Caco-2 (cell line): ENCODE data around the gene PRKACA. TPM values are rescaled to one million over a fixed set of nuclear protein-coding genes. Genes with fewer than 3 reads are reported as not detected.

Experiments
- BruUV-seq: library from RNA; stranded (reverse); fragments of 400-500 nt; replicated peaks from 2 replicates; lab custom pipeline; 2021; lab: Mats Ljungman, UMichigan
- CTCF ChIA-PET: fragments of 300-600 bp; sonication (Branson Sonifier 250); formaldehyde crosslinking; loops from one replicate; lab custom pipeline; 2022; ENCODE audit warnings: antibody characterized with exemption; lab: Charles Lee
- POLR2A ChIA-PET: fragments of 300-600 bp; sonication (Branson Sonifier 250); formaldehyde crosslinking; loops from one replicate; lab custom pipeline; 2022; ENCODE audit warnings: antibody characterized with exemption; lab: Charles Lee
- DNase-seq, 2 experiments: peaks; one replicate each; pipeline versions ENCODE4 v3.0.0 to v3.0.0-alpha.2; 2020 to 2022
- H3K27me3 ChIP-seq: replicated peaks from 2 replicates; pipeline ENCODE4 v1.6.0; 2011; ENCODE audit warnings: low read length; ENCODE audit not compliant: control insufficient read depth, insufficient read depth
- H3K36me3 ChIP-seq: 2 replicates; pipeline ENCODE4 v1.5.1; 2011; ENCODE audit warnings: low read length; ENCODE audit not compliant: control insufficient read depth, insufficient read depth
- H3K4me1 ChIP-seq: fragments of 250-450 bp; sonication (Bioruptor Pico); 2 replicates; pipeline ENCODE4 v1.5.1; 2020; ENCODE audit warnings: mild to moderate bottlenecking
- H3K4me3 ChIP-seq: 2 replicates; pipeline ENCODE4 v1.5.1; 2011; ENCODE audit warnings: low read depth, mild to moderate bottlenecking, control low read depth, low read length
- H3K9me3 ChIP-seq: fragments of 250-450 bp; sonication (Bioruptor Pico); 2 replicates; pipeline ENCODE4 v1.5.1; 2020; ENCODE audit warnings: mild to moderate bottlenecking, moderate library complexity
- H3K27ac Mint-ChIP-seq: one replicate; pipeline ENCODE4 v1.8.0; 2022; ENCODE audit warnings: mixed read lengths; ENCODE audit not compliant: unreplicated experiment
- H3K27me3 Mint-ChIP-seq: one replicate; pipeline ENCODE4 v1.8.0; 2022; ENCODE audit warnings: mixed read lengths; ENCODE audit not compliant: insufficient read depth, unreplicated experiment
- H3K36me3 Mint-ChIP-seq: one replicate; pipeline ENCODE4 v1.8.0; 2022; ENCODE audit warnings: mild to moderate bottlenecking, mixed read lengths; ENCODE audit not compliant: insufficient read depth, unreplicated experiment
- H3K4me1 Mint-ChIP-seq: one replicate; pipeline ENCODE4 v1.8.0; 2022; ENCODE audit warnings: low read depth, mixed read lengths; ENCODE audit not compliant: unreplicated experiment
- H3K4me3 Mint-ChIP-seq: one replicate; pipeline ENCODE4 v1.8.0; 2022; ENCODE audit warnings: mild to moderate bottlenecking, moderate library complexity, mixed read lengths; ENCODE audit not compliant: unreplicated experiment
- H3K9me3 Mint-ChIP-seq: one replicate; pipeline ENCODE4 v1.8.0; 2022; ENCODE audit warnings: mixed read lengths; ENCODE audit not compliant: unreplicated experiment
- CTCF ChIP-seq, 2 experiments: fragments of 200-600 bp in 1 of 2; IDR thresholded peaks; 1 replicate in 1 of 2; 2 replicates in 1 of 2; pipeline versions ENCODE4 v1.5.1 to v1.8.0; 2011 to 2022; ENCODE audit warnings: antibody characterized with exemption in 1 of 2, control low read depth in 1 of 2, inconsistent platforms in 1 of 2, low read depth in 1 of 2, low read length in 1 of 2, mild to moderate bottlenecking in 1 of 2, moderate library complexity in 1 of 2; ENCODE audit not compliant: insufficient read depth in 1 of 2, severe bottlenecking in 1 of 2, unreplicated experiment in 1 of 2
- intact Hi-C: fragments of 100-400 bp; cut with micrococcal nuclease; formaldehyde crosslinking; loops from one replicate; pipeline ENCODE4 v1.10.0; 2022; ENCODE audit not compliant: unreplicated experiment
- total RNA-seq: library from RNA; stranded (reverse); gene quantifications from 2 replicates; pipeline ENCODE4 v1.2.3, GENCODE V29; 2022

Gene PRKACA
- total RNA-seq, 1 experiment from 2014 or later, result 51.9 TPM

- DNase-seq, result peak; percentile 98 to 99
- Mint-ChIP-seq H3K36me3 (peaks cover 31% of the 10 kb centered on the region), H3K4me3 (peak within 1 kb of the TSS; percentile 74), H3K27me3 (no peaks in the 10 kb centered on the region), H3K27ac (peak within 1 kb of the TSS; percentile 83), H3K4me1 (peaks cover 7% of the 10 kb centered on the region), H3K9me3 (no peaks in the 10 kb centered on the region)
- peak; percentile 35 to 75 for TF ChIP-seq CTCF (IDR thresholded peaks at IDR 0.05; ENCODE audit: insufficient read depth in 1 of 2, low read depth in 1 of 2, low read length in 1 of 2, severe bottlenecking in 1 of 2, unreplicated experiment in 1 of 2)
- no peaks in the 10 kb centered on the region for H3K9me3 ChIP-seq
- peaks cover 5% of the 10 kb centered on the region; the same call in 1 of the 2 replicates for H3K4me1 ChIP-seq
- intact Hi-C loops, result loop anchor here (1.0 to 5.0 kb wide), 5 partner anchors 18 to 336 kb away; partner anchors contain the start of gene MISP3
- no peaks in the 10 kb centered on the region; the same call in 1 of the 2 replicates for H3K36me3 ChIP-seq
- ChIA-PET CTCF (interaction anchor here (0.6 to 2.2 kb wide), 41 partner anchors 8 to 1083 kb away, joined by 3 to 27 read pairs (median 5); partner anchors contain the start of genes ADGRE5, IL27RA, MISP3 and NDUFB7), POLR2A (interaction anchor here (0.5 to 1.7 kb wide), 26 partner anchors 10 to 1970 kb away, joined by 3 to 16 read pairs (median 6); partner anchors contain the start of genes ADGRE5, DDX39A, DNAJB1 and PRKACA)
- no TSS peak for BruUV-seq
- H3K27me3 ChIP-seq, result no peaks in the 10 kb centered on the region
- peak within 1 kb of the TSS; percentile 93 for H3K4me3 ChIP-seq
Measured at GRCh38 chr19:14136509-14137281, 19.1 kb upstream of the PRKACA start, which contains the start of gene ASF1B. Gene ASF1B (minus strand): TSS chr19:14136589. CDS start chr19:14136456, 133 bp downstream.

- intact Hi-C loops, result loop anchor here (2.0 to 5.0 kb wide), 4 partner anchors 17 to 211 kb away; partner anchors contain the start of gene MISP3
- Mint-ChIP-seq H3K36me3 (peaks cover 31% of the 10 kb centered on the region), H3K4me1 (peaks cover 7% of the 10 kb centered on the region), H3K9me3 (no peaks in the 10 kb centered on the region), H3K27me3 (no peaks in the 10 kb centered on the region), H3K27ac (peak overlapping the region; percentile 83), H3K4me3 (peak overlapping the region; percentile 74)
- no peak for DNase-seq
- Histone ChIP-seq H3K36me3 (no peaks in the 10 kb centered on the region; the same call in 1 of the 2 replicates), H3K4me3 (peak overlapping the region; percentile 93), H3K4me1 (peaks cover 5% of the 10 kb centered on the region; the same call in 1 of the 2 replicates), H3K27me3 (no peaks in the 10 kb centered on the region), H3K9me3 (no peaks in the 10 kb centered on the region)
- TF ChIP-seq CTCF (IDR thresholded peaks at IDR 0.05; ENCODE audit: insufficient read depth in 1 of 2, low read depth in 1 of 2, low read length in 1 of 2, severe bottlenecking in 1 of 2, unreplicated experiment in 1 of 2), result no peak
- no TSS peak for BruUV-seq
- ChIA-PET CTCF (interaction anchor here (0.6 to 2.2 kb wide), 38 partner anchors 8 to 1082 kb away, joined by 3 to 27 read pairs (median 5); partner anchors contain the start of genes ADGRE5, IL27RA, MISP3 and NDUFB7), POLR2A (interaction anchor here (0.6 to 1.7 kb wide), 18 partner anchors 9 to 388 kb away, joined by 3 to 16 read pairs (median 6); partner anchors contain the start of genes ADGRE5, DDX39A, DNAJB1 and PRKACA)
Measured at GRCh38 chr19:14135985-14136508, 18.5 kb upstream of the PRKACA start.

- H3K9me3 ChIP-seq, result no peaks in the 10 kb centered on the region
- H3K36me3 ChIP-seq, result no peaks in the 10 kb centered on the region; the same call in 1 of the 2 replicates
- H3K36me3 Mint-ChIP-seq, result peaks cover 31% of the 10 kb centered on the region
- intact Hi-C loops, result loop anchor here (5.0 kb wide), 2 partner anchors 63 to 212 kb away; partner anchors contain the start of gene MISP3
- H3K27ac Mint-ChIP-seq, result peak overlapping the region; percentile 83
- peaks cover 5% of the 10 kb centered on the region; the same call in 1 of the 2 replicates for H3K4me1 ChIP-seq
- no peaks in the 10 kb centered on the region for H3K27me3 ChIP-seq
- no TSS peak for BruUV-seq
- no peaks in the 10 kb centered on the region for H3K27me3 Mint-ChIP-seq
- ChIA-PET CTCF (no interaction called here), POLR2A (interaction anchor here (0.6 to 0.7 kb wide), 2 partner anchors 247 to 1202 kb away, joined by 7 to 11 read pairs; partner anchors contain the start of gene FARSA)
- H3K4me3 ChIP-seq, result peak overlapping the region; percentile 93
- no peak for DNase-seq
- peaks cover 7% of the 10 kb centered on the region for H3K4me1 Mint-ChIP-seq
- TF ChIP-seq CTCF (IDR thresholded peaks at IDR 0.05; ENCODE audit: insufficient read depth in 1 of 2, low read depth in 1 of 2, low read length in 1 of 2, severe bottlenecking in 1 of 2, unreplicated experiment in 1 of 2), result no peak
- no peaks in the 10 kb centered on the region for H3K9me3 Mint-ChIP-seq
- peak overlapping the region; percentile 74 for H3K4me3 Mint-ChIP-seq
Measured at GRCh38 chr19:14135355-14135754, 17.8 kb upstream of the PRKACA start.
